Measurements from ENCODE around the gene ZNHIT2. TPM values are rescaled to one million over a fixed set of nuclear protein-coding genes. Genes with fewer than 3 reads are reported as not detected.

Gene ZNHIT2
- total and polyA plus RNA-seq, 10 of the 15 experiments (the other 5 are each of a cell fraction or from before 2014, with no cell fraction given): 0.24 to 20.4 (median 15.5) TPM; not detected in 1

GRCh38 chr11:65077451-65077850 is 40.0 kb downstream of the ZNHIT2 start (continued):
- TF ChIP-seq KLF5 (IDR thresholded peaks at IDR 0.05; ENCODE audit: partially characterized antibody) (no peak), HDAC6 (IDR thresholded peaks at IDR 0.05; ENCODE audit: unreplicated experiment) (no peak), BCL3 (IDR thresholded peaks at IDR 0.05; ENCODE audit: borderline replicate concordance, insufficient read depth, low read depth, low read length, poor library complexity, severe bottlenecking) (no peak)

- Histone ChIP-seq H3K9ac (ENCODE audit: control insufficient read depth, insufficient read depth, low read length) (no peak overlapping the region), H3K36me3 (ENCODE audit: control insufficient read depth in 2 of 2, insufficient read depth in 2 of 2, low read length in 1 of 2) (peaks cover 0 to 7% of the 10 kb centered on the region in 2 experiments; a peak in 3 of 4 replicates), H3K9me3 (replicated peaks; ENCODE audit: control insufficient read depth, insufficient read depth, low read length) (no peaks in the 10 kb centered on the region), H3K4me3 (no peak overlapping the region), H3K27me3 (replicated peaks in 1 of 2; ENCODE audit: control insufficient read depth in 2 of 2, insufficient read depth in 2 of 2, low read length in 1 of 2) (no peaks in the 10 kb centered on the region), H3K27ac (ENCODE audit: control insufficient read depth, insufficient read depth) (peak overlapping the region; percentile 16; the same call in 1 of the 2 replicates), H3K4me2 (ENCODE audit: control insufficient read depth, insufficient read depth) (no peak overlapping the region), H3K4me1 (ENCODE audit: control insufficient read depth, insufficient read depth, low read length) (peaks cover 11% of the 10 kb centered on the region), H3K79me2 (ENCODE audit: control insufficient read depth, insufficient read depth, low read length) (peaks cover 2% of the 10 kb centered on the region), H2AFZ (ENCODE audit: control insufficient read depth, low read depth, low read length) (peak overlapping the region; percentile 4; the same call in 1 of the 2 replicates), H4K20me1 (ENCODE audit: control insufficient read depth, insufficient read depth) (no peaks in the 10 kb centered on the region)
- POLR2A ChIA-PET: interaction anchor here (0.5 to 1.4 kb wide), 4 partner anchors 11 to 22 kb away, joined by 3 to 12 read pairs (median 6); no protein-coding TSS in a partner anchor
- ATAC-seq (no peak), FAIRE-seq (no peak), DNase-seq (ENCODE audit: low read depth, low spot score) (no peak)
- CTCF ChIA-PET: interaction anchor here (1.1 kb wide), 1 partner anchor 58 kb away, joined by 4 read pairs; no protein-coding TSS in a partner anchor
- SMC1A ChIA-PET (ENCODE audit: uncharacterized antibody, unreplicated experiment): interaction anchor here (1.1 kb wide), 1 partner anchor 9 kb away, joined by 3 read pairs; no protein-coding TSS in a partner anchor
- in situ Hi-C loops (cut with MboI): no loop called here
- no TSS peak for BruUV-seq (replicated peaks)
- TF ChIP-seq BCL3 (IDR thresholded peaks at IDR 0.05; ENCODE audit: borderline replicate concordance, insufficient read depth, low read depth, low read length, poor library complexity, severe bottlenecking) (no peak), GATAD2B (conservative IDR thresholded peaks at IDR 0.05; ENCODE audit: low read depth) (no peak), HDAC2 (IDR thresholded peaks at IDR 0.05) (no peak), NRF1 (conservative IDR thresholded peaks at IDR 0.05; ENCODE audit: low read depth, low read length) (no peak), NFYA (IDR thresholded peaks at IDR 0.05; ENCODE audit: borderline replicate concordance, low read depth, low read length) (no peak), TBL1XR1 (IDR thresholded peaks at IDR 0.05; ENCODE audit: low read depth, low read length) (no peak)
- intact Hi-C loops (cut with micrococcal nuclease; ENCODE audit: unreplicated experiment): no loop called here
- RAD21 ChIA-PET (ENCODE audit: unreplicated experiment): interaction anchor here (1.1 kb wide), 1 partner anchor 58 kb away, joined by 5 read pairs; the partner anchor contains the start of gene ARL2
- WGBS (ENCODE audit: insufficient coverage, insufficient replicate concordance, low lambda C conversion rate, missing lambda C conversion rate): 44% methylated on average over 1 of the region's 1 CpG
Observed at GRCh38 chr11:65072631-65072966, 44.9 kb downstream of the ZNHIT2 start.

Data from GM12878 (cell line).